HG03457 (cell line): ENCODE results near the gene SLC9A9.

ENCODE experiments used
- ATAC-seq: cut with Tn5 transposase; IDR thresholded peaks from one replicate; pipeline ENCODE4 v1.9.1; 2021; ENCODE audit warnings: moderate number of reproducible peaks; ENCODE audit not compliant: unreplicated experiment

The SLC9A9 gene

DNA sequence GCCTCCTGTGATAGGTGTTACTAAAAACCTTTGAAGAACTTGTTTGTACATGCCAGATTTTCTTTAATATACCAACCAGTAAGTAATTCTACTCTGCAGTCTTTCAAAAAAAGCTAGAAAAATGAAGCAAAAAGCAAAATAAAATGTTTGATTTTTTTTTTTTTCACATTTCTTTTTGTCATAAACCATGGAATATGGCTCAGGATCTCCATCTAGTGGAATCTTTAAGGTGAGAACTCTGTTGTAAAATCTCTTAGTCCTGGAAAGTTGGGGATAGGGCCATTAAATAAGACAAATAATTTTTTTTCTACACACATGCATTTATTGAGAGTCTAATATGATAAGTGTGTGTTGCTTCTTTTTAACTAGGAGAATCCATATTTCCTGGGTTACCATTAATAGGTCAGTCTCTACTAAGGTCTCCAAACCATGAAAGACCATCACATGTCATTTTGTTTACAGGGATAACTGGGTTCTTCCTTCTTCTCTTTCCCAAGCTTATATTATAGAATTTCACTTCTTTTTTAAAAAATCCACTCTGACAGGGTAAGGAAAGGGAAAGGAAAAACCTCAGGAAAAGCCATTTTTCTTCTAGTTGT lies 84.6 kb downstream of the SLC9A9 start:
- ATAC-seq: no peak

- no peak for ATAC-seq
Measured at GRCh38 chr3:143757691-143758090, 90.6 kb downstream of the SLC9A9 start.

DNA sequence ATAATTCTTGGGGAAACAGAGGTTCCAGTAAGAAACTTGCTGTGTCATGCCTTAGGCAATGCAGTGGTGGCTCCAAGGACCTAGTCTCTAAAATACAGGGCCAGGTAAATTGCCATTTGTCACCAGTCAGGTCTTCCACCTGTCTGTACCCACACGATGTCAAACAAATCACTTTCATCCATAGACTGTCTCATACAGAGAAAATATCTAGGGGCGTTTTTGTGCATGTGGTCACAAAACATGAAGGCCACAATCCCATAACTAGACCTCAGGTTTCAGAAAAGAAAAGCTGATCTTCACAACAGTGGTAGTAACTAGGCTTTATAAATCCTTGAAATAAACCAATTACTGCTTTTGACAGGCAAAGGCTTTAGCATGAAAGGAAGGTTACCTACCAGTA lies 92.3 kb downstream of the SLC9A9 start:
- no peak for ATAC-seq

GRCh38 chr3:143754090-143754489 lies 94.2 kb downstream of the SLC9A9 start:
- ATAC-seq: no peak

DNA sequence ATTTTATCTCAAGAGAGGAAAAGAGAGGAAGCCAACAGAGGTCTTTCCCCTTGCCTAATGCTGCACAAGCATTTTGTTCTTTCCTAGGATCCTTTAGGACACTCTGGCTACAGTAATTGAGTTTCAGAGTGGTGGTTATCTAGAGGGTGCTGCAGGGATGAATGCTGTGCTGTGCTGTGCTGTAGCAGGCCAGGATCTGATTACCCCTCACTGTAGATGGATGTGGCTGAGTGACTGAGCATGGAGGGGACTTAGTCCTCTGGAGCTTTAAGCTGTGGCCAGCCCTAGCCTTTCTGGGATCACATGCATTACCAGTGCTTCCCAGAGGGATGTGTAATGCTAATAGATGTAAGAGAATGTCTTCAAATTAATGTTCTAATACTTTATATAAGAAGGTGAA lies 94.8 kb downstream of the SLC9A9 start:
- ATAC-seq: no peak

GRCh38 chr3:143753006-143753405 lies 95.3 kb downstream of the SLC9A9 start:
- ATAC-seq: no peak

GRCh38 chr3:143751643-143752178 lies 96.6 kb downstream of the SLC9A9 start:
- ATAC-seq: peak; percentile 77

DNA sequence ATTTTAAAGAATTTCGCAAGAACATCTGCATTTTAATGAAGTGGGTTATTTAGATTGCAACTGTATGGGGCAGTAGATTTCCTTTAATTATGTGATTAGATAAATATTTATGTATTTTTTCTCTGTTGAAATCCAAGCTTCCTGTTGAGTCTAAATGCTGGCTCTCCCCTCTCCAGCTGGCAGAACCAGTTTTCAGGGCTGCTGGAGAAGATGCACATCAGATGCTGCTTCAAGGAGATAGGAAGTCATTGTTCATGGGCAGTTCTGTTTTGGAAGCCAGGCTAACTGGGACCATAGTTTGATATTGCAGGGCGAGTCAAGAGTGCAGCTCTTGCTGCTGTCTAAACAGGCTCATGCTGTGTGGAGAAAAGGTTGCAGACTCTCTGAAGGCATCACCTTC lies 97.4 kb downstream of the SLC9A9 start:
- no peak for ATAC-seq

DNA sequence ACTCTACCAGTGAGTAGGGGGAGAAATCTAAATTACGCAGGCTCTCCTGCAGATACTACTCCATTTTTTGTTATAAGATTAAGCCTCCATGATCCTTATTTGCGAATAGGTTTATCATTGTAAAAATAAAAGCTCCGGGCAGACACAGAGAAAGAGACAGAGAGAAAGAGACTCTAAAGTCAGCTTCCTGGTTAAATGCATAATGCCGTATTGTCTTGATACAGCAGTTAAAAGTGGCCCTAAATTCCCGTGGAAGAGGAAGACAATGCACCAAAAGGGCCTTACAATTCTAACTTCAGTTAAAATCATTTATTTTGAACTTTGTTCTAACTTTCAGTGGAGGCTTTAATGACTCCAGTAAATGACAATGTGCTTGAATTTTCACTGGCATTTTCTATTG lies 98.3 kb downstream of the SLC9A9 start:
- ATAC-seq: no peak

- ATAC-seq: no peak
Measured at GRCh38 chr3:143737065-143737464, 111.2 kb downstream of the SLC9A9 start.

GRCh38 chr3:143736205-143736997 lies 111.9 kb downstream of the SLC9A9 start:
- no peak for ATAC-seq

GRCh38 chr3:143731776-143732175 lies 116.5 kb downstream of the SLC9A9 start:
- no peak for ATAC-seq

DNA sequence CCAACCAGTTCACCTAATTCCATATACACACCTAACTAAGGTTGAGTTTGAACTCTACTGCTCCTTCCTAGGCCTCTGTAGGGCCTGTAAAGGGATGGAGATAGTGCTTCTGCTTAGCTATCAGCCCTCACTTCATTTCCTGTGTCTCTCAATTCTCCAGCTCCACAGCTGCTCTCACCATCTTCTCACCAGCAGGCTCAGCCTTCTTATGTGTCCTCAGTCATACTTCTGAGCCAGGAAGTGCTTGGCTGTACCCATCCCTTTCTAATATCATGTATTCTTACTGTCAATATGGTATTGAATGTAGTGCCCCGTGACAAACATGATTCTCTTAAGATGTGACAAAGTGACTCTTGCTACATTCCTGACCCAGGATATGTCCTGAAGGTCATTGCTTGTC lies 116.9 kb downstream of the SLC9A9 start:
- ATAC-seq: no peak

DNA sequence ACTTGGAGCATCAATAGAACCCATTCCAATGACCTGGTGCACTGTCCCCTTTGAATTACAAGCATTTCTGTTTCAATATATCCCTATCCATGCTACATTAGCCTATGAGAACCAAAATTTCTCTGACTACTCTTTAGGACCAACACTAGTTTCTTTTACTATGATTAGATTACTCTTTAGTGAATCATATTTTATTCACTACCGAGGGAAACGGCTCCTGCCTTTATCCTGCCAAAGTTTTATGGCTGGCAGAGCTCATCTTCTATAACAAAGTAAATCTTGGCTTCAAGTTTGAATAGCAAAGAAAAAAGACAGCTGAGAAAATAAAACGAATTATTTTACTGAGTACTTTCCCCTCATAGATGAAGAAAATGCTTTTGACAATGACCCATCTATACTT lies 120.9 kb downstream of the SLC9A9 start:
- ATAC-seq: no peak

DNA sequence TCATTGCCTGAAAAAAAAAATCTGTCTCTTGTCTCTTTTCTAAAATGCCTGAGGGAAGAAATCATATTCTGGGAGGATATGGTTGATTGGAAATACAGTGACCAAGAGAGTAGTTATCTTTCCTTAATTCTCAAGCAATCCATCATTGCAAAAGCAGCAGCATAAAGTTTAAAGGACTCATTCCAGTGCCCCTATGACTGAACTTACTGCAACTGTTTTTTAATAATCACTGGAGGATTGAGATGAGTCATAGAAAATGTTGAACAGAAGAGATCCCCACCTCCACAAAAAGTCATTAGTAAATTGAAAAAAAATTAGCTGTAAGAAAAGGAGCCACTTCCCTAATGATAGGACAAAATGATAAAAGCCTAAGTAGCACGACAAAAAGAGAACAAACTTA lies 121.5 kb downstream of the SLC9A9 start:
- no peak for ATAC-seq

- no peak for ATAC-seq
Measured at GRCh38 chr3:143720381-143720780, 127.9 kb downstream of the SLC9A9 start.

DNA sequence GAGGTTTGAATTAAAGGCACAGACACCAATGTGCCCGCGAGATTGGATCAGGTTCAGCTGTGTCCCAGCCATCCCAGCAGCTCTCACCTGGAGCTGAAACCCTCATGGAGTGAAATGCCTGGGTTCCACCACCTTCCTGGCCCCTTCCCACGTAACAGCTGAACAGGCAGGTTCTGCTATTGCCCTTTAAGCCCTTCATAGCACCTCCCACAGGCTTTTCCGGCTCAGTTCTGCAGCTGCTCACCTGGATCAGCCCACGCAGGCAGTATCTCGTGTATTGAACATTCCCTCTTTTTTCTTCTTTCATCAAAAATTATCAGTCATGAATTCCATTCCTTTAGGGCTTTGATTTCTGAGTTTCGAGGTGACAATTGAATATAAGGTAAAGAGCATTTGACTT lies 129.8 kb downstream of the SLC9A9 start:
- ATAC-seq: no peak

GRCh38 chr3:143716731-143717130 lies 131.5 kb downstream of the SLC9A9 start:
- no peak for ATAC-seq

DNA sequence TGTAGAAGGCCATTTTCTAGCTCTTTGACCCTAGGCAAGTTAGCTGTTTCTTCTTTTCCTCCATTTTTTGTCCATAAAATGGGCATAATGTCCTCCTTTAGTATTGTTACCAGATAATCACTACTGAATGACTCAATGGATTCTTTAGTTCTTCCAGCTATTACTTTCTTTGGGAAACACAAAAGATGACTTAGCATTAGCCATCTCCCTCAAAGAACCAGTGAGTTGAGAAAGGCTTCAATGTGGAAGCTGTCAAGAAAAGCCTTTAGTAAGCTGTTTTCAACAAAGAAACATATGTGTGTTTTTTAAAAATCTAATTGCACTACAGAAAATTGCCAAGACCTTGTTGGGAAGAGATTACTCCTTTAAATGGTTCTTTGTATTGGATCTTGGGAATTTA lies 135.7 kb downstream of the SLC9A9 start:
- no peak for ATAC-seq

- ATAC-seq: no peak
Measured at GRCh38 chr3:143707848-143708247, 140.4 kb downstream of the SLC9A9 start.

GRCh38 chr3:143700431-143700975 lies 147.8 kb downstream of the SLC9A9 start:
- no peak for ATAC-seq

DNA sequence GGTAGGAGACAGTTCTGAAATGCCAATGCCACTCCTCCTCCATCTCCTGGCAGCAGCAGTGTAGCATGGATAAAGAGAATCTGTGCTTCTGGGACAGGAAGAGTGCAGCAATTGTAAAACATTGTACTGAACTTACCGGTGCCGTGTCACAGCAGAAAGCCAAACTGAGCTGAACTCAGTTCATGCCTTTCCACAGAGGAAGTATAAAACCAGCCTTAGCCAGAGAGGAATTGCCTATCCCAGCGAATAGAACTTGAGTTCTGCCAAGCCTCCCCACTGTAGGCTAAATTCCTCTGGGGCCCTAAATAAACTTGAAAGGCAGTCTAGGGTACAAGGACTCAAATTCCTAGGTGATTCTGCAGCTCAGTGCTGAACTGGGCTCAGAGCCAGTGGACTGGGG lies 148.8 kb downstream of the SLC9A9 start:
- ATAC-seq: no peak
